ENCODE results near the gene MBD2. TPM values are rescaled to one million over a fixed set of nuclear protein-coding genes. Genes with fewer than 3 reads are reported as not detected.
A peak's percentile ranks its signal among the peaks of the same experiment; 100 is the strongest.

Gene MBD2
- total RNA-seq, 1 experiment from 2014 or later = 79.1 TPM

- no peak overlapping the region for H3K9ac ChIP-seq (ENCODE audit: low read length)
- RAD21 ChIA-PET (ENCODE audit: low non-redundant PET in 1 of 2, low total read pairs in 2 of 2, uncharacterized antibody in 2 of 2, unreplicated experiment in 2 of 2) = no interaction called here
- H3K4me2 ChIP-seq (ENCODE audit: low read length) = no peak overlapping the region
- BruUV-seq (replicated peaks) = no TSS peak
- DNase-seq (ENCODE audit: low read depth, low spot score) = no peak
- H2AFZ ChIP-seq (ENCODE audit: low read depth, low read length, poor library complexity, severe bottlenecking) = no peak overlapping the region
- CTCF ChIA-PET = no interaction called here
- no peaks in the 10 kb centered on the region for H3K27me3 ChIP-seq (ENCODE audit: insufficient read depth, low read length)
- peaks cover 5 to 10% of the 10 kb centered on the region in 2 experiments for H3K4me1 ChIP-seq (ENCODE audit: control insufficient read depth in 1 of 2, insufficient read depth in 2 of 2, low read length in 2 of 2)
- H3K9me2 ChIP-seq (ENCODE audit: insufficient read depth) = no peaks in the 10 kb centered on the region
- peaks cover 6% of the 10 kb centered on the region for H3K79me2 ChIP-seq (ENCODE audit: insufficient read depth, low read length)
- no peak overlapping the region for H3K27ac ChIP-seq (ENCODE audit: low read depth, low read length)
- TF ChIP-seq FOSL1 (IDR thresholded peaks at IDR 0.05; ENCODE audit: low read depth) (no peak), POLR2A (IDR thresholded peaks at IDR 0.05; ENCODE audit: borderline replicate concordance, extremely low read depth, insufficient read depth, insufficient read length) (no peak), SRF (IDR thresholded peaks at IDR 0.05; ENCODE audit: low read depth) (no peak), TCF7L2 (IDR thresholded peaks at IDR 0.05; ENCODE audit: borderline replicate concordance, extremely low read depth, insufficient read depth, insufficient read length) (no peak), SIN3A (IDR thresholded peaks at IDR 0.05; ENCODE audit: low read depth) (no peak)
- POLR2A ChIA-PET = interaction anchor here (1.3 kb wide), 1 partner anchor 41 kb away, joined by 3 read pairs; the partner anchor contains the start of gene POLI
- H3K36me3 ChIP-seq (ENCODE audit: control insufficient read depth in 1 of 2, insufficient read depth in 2 of 2, low read length in 2 of 2) = no peaks in the 10 kb centered on the region
- no peaks in the 10 kb centered on the region for H3K9me3 ChIP-seq (ENCODE audit: control insufficient read depth in 1 of 2, insufficient read depth in 1 of 2, low read depth in 1 of 2, low read length in 2 of 2)
- H3K4me3 ChIP-seq (replicated peaks in 1 of 2; ENCODE audit: low read depth in 1 of 2, low read length in 2 of 2) = no peak overlapping the region
- no peak for ATAC-seq
- H4K20me1 ChIP-seq (ENCODE audit: insufficient read depth) = no peaks in the 10 kb centered on the region
- intact Hi-C loops (cut with micrococcal nuclease) = loop anchor here (10.0 kb wide), 3 partner anchors 136 to 446 kb away; no protein-coding TSS in a partner anchor
Observed at GRCh38 chr18:54228364-54228763, 3.9 kb upstream of the MBD2 start.

DNA sequence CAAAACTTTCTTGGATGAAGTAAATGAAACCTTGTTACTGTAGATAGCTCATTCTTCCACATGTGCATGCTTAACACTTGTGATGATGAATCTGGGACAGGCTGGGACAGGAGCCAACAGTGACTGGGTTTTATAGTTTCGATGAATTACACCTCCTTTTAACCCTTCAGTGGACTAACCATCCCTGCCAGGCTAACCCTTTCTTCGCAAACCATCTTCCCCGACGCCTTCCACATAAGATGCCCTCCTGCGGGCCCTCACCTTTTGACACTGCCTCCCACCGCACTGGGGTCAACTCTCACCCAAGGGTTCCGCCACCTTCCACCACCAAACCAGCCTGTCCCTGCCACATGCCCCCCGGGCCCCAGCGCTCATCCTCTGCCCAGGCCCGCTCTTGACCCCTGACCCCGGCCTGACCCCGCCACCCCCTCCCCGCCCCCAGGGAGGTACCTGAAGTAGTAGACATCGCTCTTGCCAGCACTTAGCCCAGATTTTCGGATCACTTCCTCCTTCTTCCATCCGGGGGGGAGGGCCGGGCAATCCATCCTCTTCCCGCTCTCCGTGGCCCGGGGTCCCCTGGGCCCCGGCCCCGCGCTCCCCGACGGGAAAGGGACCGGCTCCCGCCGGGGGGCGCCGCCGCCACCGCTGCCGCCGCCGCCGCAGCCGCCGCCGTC, 764 bp downstream of the MBD2 start:
- Histone ChIP-seq H4K20me1 (ENCODE audit: insufficient read depth) (peaks cover 17% of the 10 kb centered on the region; the same call in 1 of the 2 replicates), H3K9me2 (ENCODE audit: insufficient read depth) (no peaks in the 10 kb centered on the region), H3K9ac (ENCODE audit: low read length) (peak overlapping the region; percentile 68), H3K27me3 (ENCODE audit: insufficient read depth, low read length) (no peaks in the 10 kb centered on the region), H3K4me1 (ENCODE audit: control insufficient read depth in 1 of 2, insufficient read depth in 2 of 2, low read length in 2 of 2) (peaks cover 10 to 17% of the 10 kb centered on the region in 2 experiments), H2AFZ (ENCODE audit: low read depth, low read length, poor library complexity, severe bottlenecking) (no peak overlapping the region), H3K4me3 (replicated peaks in 1 of 2; ENCODE audit: low read depth in 1 of 2, low read length in 2 of 2) (peak overlapping the region; percentile 67 to 81), H3K27ac (ENCODE audit: low read depth, low read length) (peak overlapping the region; percentile 71), H3K79me2 (ENCODE audit: insufficient read depth, low read length) (peaks cover 53% of the 10 kb centered on the region), H3K36me3 (ENCODE audit: control insufficient read depth in 1 of 2, insufficient read depth in 2 of 2, low read length in 2 of 2) (0 out of 4 replicates have a peak, but pooled peaks cover 0 to 2% of the 10 kb centered on the region in 2 experiments), H3K9me3 (ENCODE audit: control insufficient read depth in 1 of 2, insufficient read depth in 1 of 2, low read depth in 1 of 2, low read length in 2 of 2) (no peaks in the 10 kb centered on the region), H3K4me2 (ENCODE audit: low read length) (peak overlapping the region; percentile 75)
- ChIA-PET RAD21 (ENCODE audit: low non-redundant PET in 1 of 2, low total read pairs in 2 of 2, uncharacterized antibody in 2 of 2, unreplicated experiment in 2 of 2) (interaction anchor here in 1 of 2 experiments (1.3 kb wide), 1 partner anchor 47 kb away, joined by 9 read pairs; the partner anchor contains the start of gene POLI), CTCF (interaction anchor here (1.3 to 2.3 kb wide), 2 partner anchors 47 to 96 kb away, joined by 4 to 12 read pairs; partner anchors contain the start of gene POLI), POLR2A (interaction anchor here (1.3 kb wide), 1 partner anchor 46 kb away, joined by 9 read pairs; the partner anchor contains the start of gene POLI)
- no peak for TF ChIP-seq ELF1 (IDR thresholded peaks at IDR 0.05; ENCODE audit: borderline replicate concordance, low read depth)
- no peak for TF ChIP-seq SP1 (IDR thresholded peaks at IDR 0.05; ENCODE audit: low read depth)
- 0 out of 2 replicates have a peak, but pooled peaks have one; percentile 2 for TF ChIP-seq SIN3A (IDR thresholded peaks at IDR 0.05; ENCODE audit: low read depth)
- TF ChIP-seq, protein P1, sequence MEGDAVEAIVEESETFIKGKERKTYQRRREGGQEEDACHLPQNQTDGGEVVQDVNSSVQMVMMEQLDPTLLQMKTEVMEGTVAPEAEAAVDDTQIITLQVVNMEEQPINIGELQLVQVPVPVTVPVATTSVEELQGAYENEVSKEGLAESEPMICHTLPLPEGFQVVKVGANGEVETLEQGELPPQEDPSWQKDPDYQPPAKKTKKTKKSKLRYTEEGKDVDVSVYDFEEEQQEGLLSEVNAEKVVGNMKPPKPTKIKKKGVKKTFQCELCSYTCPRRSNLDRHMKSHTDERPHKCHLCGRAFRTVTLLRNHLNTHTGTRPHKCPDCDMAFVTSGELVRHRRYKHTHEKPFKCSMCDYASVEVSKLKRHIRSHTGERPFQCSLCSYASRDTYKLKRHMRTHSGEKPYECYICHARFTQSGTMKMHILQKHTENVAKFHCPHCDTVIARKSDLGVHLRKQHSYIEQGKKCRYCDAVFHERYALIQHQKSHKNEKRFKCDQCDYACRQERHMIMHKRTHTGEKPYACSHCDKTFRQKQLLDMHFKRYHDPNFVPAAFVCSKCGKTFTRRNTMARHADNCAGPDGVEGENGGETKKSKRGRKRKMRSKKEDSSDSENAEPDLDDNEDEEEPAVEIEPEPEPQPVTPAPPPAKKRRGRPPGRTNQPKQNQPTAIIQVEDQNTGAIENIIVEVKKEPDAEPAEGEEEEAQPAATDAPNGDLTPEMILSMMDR (IDR thresholded peaks at IDR 0.05 in 2 of 3, conservative IDR thresholded peaks at IDR 0.05 in 1 of 3; ENCODE audit: borderline replicate concordance in 1 of 3, insufficient read depth in 1 of 3, low read depth in 2 of 3, low read length in 2 of 3) = no peak
- TF ChIP-seq, protein P2, sequence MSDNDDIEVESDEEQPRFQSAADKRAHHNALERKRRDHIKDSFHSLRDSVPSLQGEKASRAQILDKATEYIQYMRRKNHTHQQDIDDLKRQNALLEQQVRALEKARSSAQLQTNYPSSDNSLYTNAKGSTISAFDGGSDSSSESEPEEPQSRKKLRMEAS (IDR thresholded peaks at IDR 0.05) = peak; percentile 45; the same call in 1 of the 2 replicates
- no peak for TF ChIP-seq ZBTB33 (IDR thresholded peaks at IDR 0.05; ENCODE audit: extremely low read depth, insufficient replicate concordance, low read length)
- no peak for TF ChIP-seq YY1 (IDR thresholded peaks at IDR 0.05; ENCODE audit: extremely low read depth, insufficient replicate concordance, low read depth, low read length)
- no peak for TF ChIP-seq CBX3 (IDR thresholded peaks at IDR 0.05; ENCODE audit: low read depth)
- TF ChIP-seq, protein P3, sequence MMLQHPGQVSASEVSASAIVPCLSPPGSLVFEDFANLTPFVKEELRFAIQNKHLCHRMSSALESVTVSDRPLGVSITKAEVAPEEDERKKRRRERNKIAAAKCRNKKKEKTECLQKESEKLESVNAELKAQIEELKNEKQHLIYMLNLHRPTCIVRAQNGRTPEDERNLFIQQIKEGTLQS (IDR thresholded peaks at IDR 0.05) = no peak
- DNase-seq (ENCODE audit: low read depth, low spot score) = peak; percentile 59
- BruUV-seq (replicated peaks) = no TSS peak
- peak; percentile 10 for ATAC-seq
- intact Hi-C loops (cut with micrococcal nuclease) = loop anchor here (1.0 to 10.0 kb wide), 4 partner anchors 46 to 451 kb away; partner anchors contain the start of gene POLI

All from HCT116 (cell line).